Measurements from ENCODE around the gene ANKS1B.

- TF ChIP-seq ZNF274 (IDR thresholded peaks at IDR 0.05; ENCODE audit: low read depth, low read length) = no peak
- no peak for TF ChIP-seq YY1 (IDR thresholded peaks at IDR 0.05; ENCODE audit: insufficient read depth, insufficient read length)
- TF ChIP-seq SUZ12 (IDR thresholded peaks at IDR 0.05; ENCODE audit: extremely low read depth, insufficient read depth, insufficient read length) = no peak
Observed at GRCh38 chr12:99435095-99435791, 549.5 kb downstream of the ANKS1B start.
